Astrocyte of the spinal cord (primary cell): ENCODE data around the gene SPEG.

Source experiments
- DNase-seq: peaks from one replicate; pipeline ENCODE4 v3.0.0; 2011; ENCODE audit warnings: low read depth, low spot score
- H3K4me3 ChIP-seq: 2 replicates; pipeline ENCODE4 v1.5.1; 2011; ENCODE audit warnings: low read depth, mild to moderate bottlenecking, low read length, moderate library complexity
- in situ Hi-C: cut with HindIII; loops from 2 replicates; pipeline ENCODE4 v1.10.0; 2017; ENCODE audit warnings: low sequenced_read_pairs
- TF ChIP-seq, protein P1 (sequence below): IDR thresholded peaks from 2 replicates; pipeline ENCODE4 v1.5.1; 2012; ENCODE audit warnings: low read depth, mild to moderate bottlenecking, low read length, inconsistent platforms

Gene SPEG

DNA sequence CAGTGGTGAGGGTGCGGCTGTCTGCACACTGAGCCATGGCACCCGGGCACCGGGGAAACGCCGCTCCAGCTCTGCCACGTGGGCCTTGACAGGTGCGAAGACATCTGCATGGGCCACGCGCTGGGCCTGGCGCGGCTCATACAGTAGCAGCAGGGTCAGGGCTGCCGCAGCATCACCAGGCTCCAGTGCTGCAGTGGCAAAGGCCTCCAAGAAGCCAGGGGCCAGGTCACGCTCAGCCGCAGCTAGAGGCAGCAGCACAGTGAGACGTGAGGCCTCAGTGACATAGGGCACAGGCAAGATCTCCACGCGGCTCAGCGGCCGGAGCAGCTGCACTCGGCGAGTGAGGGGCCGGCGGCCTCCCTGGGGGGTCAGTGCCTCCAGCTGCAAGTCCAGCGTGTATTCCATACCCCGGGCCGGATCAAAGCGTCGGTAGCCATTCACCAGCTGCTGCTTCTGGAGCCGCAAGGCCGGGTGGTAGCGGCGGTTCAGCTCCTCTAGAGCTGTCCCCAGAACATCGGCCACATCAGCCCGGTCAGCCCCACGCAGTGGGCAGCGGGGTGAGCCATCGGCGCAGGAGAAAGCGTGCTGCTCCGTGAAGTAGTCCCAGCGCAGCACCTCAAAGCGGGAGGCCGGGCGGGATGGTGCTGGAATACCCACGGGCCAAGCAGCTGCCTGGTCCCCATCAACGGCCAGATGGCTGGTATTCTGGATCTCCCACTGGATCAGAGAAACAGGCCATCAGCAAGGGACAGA is 105.5 kb downstream of the SPEG start:
- no peak for DNase-seq
- H3K4me3 ChIP-seq, result no peak overlapping the region
- in situ Hi-C loops, result no loop called here
- TF ChIP-seq, protein P1, sequence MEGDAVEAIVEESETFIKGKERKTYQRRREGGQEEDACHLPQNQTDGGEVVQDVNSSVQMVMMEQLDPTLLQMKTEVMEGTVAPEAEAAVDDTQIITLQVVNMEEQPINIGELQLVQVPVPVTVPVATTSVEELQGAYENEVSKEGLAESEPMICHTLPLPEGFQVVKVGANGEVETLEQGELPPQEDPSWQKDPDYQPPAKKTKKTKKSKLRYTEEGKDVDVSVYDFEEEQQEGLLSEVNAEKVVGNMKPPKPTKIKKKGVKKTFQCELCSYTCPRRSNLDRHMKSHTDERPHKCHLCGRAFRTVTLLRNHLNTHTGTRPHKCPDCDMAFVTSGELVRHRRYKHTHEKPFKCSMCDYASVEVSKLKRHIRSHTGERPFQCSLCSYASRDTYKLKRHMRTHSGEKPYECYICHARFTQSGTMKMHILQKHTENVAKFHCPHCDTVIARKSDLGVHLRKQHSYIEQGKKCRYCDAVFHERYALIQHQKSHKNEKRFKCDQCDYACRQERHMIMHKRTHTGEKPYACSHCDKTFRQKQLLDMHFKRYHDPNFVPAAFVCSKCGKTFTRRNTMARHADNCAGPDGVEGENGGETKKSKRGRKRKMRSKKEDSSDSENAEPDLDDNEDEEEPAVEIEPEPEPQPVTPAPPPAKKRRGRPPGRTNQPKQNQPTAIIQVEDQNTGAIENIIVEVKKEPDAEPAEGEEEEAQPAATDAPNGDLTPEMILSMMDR, result no peak

DNA sequence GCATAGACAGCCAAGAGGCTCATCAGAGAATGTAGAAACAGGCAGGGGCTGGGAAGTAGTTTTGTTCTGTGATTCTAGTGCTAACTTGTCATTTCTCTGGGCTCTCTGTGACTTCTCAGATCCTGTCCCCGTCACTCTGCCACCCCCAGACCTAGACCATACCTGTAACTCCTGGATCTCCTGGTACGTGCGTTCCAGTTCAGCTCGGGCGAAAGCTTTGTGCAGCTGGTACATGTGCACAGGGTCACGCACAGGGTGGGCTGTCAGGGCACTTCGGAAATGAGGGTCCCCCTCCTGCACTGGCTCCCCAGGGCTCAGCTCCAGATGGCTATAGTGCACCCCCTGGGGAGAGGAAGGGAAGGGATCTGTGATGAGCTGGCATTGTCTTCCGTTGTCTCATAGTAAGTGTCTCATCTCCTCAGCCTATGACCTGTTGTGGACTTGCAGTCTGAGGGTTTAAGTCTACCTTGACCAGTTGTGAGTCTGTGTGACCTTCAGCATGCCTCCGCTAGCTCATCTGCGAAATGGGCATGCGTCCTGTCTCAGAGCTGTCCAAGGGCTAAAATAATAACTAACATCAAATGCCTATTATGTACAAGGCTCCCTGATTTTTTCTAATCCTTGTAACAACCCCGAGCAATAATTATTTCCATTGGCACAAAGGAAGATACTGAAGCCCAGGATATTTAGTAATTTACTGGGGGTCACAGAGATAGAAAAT is 106.3 kb downstream of the SPEG start:
- no peak for DNase-seq
- TF ChIP-seq, protein P1, result no peak
- no peak overlapping the region for H3K4me3 ChIP-seq
- in situ Hi-C loops, result no loop called here

DNA sequence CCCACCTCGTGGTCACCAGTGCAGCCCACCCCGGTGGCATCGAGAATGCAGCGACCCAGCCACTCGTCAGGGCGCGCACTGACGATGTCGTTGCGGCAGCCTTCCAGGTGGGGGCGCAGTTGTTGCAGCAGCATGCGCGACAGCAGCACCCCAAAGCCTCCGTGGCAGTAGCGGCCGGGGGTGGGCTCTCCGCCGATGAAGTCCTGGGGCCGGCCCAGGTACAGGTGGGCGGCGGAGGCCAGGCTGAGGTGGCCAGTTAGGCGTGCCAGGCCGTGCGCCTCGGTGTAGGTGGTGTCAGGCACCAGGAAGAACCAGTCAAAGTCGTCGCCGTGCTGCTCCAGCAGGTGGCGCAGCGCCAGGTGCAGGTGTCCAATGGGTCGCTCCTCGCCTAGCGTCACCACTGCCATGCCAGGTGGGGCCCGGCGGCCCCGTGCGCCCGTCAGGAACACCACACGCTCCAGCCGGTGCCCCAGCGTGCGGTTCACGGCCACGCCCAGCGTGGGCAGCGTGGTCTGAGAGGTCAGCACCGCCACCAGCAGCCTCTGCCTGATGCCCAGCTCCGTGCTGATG is 107.1 kb downstream of the SPEG start:
- TF ChIP-seq, protein P1, result peak; percentile 87
- H3K4me3 ChIP-seq, result peak overlapping the region; percentile 5
- DNase-seq, result peak; percentile 70
- in situ Hi-C loops, result no loop called here

DNA sequence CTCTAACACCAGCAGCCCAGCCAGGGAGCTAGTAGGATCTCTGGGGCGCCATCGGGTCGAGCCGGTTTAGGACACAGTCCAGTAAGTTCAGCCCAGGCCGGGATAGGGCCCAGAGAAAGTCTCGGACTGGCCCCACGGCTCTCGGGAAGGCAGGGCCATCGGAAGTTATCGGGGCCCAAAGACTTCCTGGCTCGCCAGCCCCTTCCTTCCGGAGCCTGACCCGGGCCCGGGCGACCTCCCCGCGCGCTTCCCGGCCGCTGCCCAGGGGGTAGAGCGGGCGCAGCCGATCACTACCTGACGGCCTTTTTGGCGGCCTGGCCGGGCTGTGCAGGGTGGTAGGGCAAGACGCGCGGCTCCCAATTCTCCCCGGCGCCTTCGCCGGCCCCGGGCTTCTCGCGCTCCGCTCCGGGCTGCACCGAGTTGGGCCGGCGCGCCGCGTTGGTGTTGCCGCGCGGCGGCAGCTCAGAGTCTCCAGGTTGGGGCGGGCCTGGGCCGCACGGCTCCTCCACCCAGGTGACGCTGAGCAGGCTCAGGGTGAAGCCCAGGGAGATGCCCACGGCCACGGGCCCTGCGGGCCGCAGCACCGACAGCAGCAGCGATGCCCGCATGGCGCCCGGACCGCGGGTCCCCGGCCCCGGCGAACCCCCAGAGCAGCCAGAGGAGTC is 108.4 kb downstream of the SPEG start:
- in situ Hi-C loops, result no loop called here
- TF ChIP-seq, protein P1, result no peak
- H3K4me3 ChIP-seq, result peak overlapping the region; percentile 68
- DNase-seq, result peak; percentile 32

DNA sequence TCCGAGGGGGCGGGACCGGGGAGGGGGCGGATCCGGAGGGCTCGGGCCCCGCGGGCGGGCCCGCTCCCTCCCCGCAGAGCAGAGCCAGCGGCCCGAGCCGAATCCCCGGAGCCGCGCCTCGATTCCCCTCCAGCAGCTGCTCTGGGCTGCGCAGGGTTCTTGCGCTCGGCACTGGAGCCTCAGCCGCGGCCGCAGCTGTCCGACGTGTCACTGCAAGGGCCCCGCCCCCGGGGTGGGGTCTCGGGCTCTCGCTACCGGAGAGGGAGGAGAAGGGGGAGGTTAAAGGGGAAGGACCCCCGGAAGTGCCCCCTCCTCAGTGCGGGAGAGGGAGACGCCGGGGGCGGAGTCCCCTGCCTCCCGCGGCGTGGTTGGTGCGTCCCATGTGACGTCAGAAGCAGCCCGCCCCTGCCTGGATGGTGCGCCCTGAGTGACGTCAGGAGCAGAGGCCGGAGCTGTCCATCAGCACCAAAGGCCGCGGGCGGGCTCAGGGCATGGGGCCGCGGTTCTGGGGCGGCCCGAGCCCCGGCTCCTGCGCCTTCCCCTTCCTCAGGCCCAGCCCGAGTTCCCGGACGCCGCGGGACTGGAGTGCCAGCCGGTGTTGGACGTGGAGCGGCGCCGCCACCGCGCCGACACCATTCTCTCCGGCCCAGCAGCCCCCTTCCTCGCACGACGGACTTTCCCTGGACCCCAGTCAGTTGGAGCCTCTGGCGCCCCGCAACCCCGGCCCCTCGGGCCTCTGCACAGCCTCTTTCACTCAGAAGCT is 109.1 kb downstream of the SPEG start, which contains the start of the genes CHPF and TMEM198:
TSS of gene CHPF (minus strand) at position 214 of the 763 bp plus-strand sequence. CDS start 271 bp downstream, outside the sequence.
TSS of gene TMEM198 (plus strand) at position 433 of the 763 bp plus-strand sequence. CDS start 700 bp downstream, outside the sequence.
- TF ChIP-seq, protein P1, result no peak
- in situ Hi-C loops, result no loop called here
- peak; percentile 99 for DNase-seq
- peak within 1 kb of the TSS; percentile 68 for H3K4me3 ChIP-seq
